ENCODE measurements around the gene EIF2B2. TPM values are rescaled to one million over a fixed set of nuclear protein-coding genes. Genes with fewer than 3 reads are reported as not detected.

Gene EIF2B2
- total and polyA plus RNA-seq, 10 of the 15 experiments (the other 5 are each of a cell fraction or from before 2014, with no cell fraction given), result 17.4 to 168 (median 65.5) TPM

DNA sequence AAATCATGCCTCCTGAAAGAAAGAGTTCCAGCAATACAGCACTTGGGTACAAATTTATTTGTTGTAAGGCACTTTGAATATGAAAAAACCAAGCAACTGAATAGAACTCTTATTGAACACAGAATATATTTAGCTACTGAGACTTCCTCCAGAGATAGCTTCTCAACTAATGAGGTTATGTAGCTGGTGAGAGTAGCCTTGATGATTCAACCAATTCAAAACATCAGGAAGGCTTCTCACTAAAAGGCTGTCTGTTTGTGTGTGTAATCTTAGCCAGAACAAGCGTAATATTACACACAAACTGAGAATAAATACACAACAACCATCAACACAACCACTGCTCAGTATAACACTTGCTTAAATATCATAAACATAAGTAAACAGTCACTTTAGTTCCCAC, 20.4 kb downstream of the EIF2B2 start:
- CTCF ChIA-PET, result interaction anchor here (0.8 to 2.8 kb wide), 6 partner anchors 10 to 162 kb away, joined by 3 to 15 read pairs (median 8); no protein-coding TSS in a partner anchor
- no peak for FAIRE-seq
- WGBS (ENCODE audit: insufficient coverage, insufficient replicate concordance, low lambda C conversion rate, missing lambda C conversion rate), result 94% methylated on average over 1 of the region's 1 CpG
- Histone ChIP-seq H3K9me3 (replicated peaks; ENCODE audit: control insufficient read depth, insufficient read depth, low read length) (no peaks in the 10 kb centered on the region), H3K79me2 (ENCODE audit: control insufficient read depth, insufficient read depth, low read length) (no peaks in the 10 kb centered on the region), H4K20me1 (ENCODE audit: control insufficient read depth, insufficient read depth) (no peaks in the 10 kb centered on the region), H3K4me2 (ENCODE audit: control insufficient read depth, insufficient read depth) (no peak overlapping the region), H3K36me3 (ENCODE audit: control insufficient read depth in 2 of 2, insufficient read depth in 2 of 2, low read length in 1 of 2) (peaks cover 1 to 13% of the 10 kb centered on the region in 2 experiments; a peak in 2 of 4 replicates), H2AFZ (ENCODE audit: control insufficient read depth, low read depth, low read length) (no peak overlapping the region), H3K27ac (ENCODE audit: control insufficient read depth, insufficient read depth) (no peak overlapping the region), H3K9ac (ENCODE audit: control insufficient read depth, insufficient read depth, low read length) (no peak overlapping the region), H3K4me3 (no peak overlapping the region), H3K4me1 (ENCODE audit: control insufficient read depth, insufficient read depth, low read length) (no peaks in the 10 kb centered on the region), H3K27me3 (replicated peaks in 1 of 2; ENCODE audit: control insufficient read depth in 2 of 2, insufficient read depth in 2 of 2, low read length in 1 of 2) (no peaks in the 10 kb centered on the region)
- in situ Hi-C loops (cut with MboI), result no loop called here
- POLR2A ChIA-PET, result interaction anchor here (1.5 kb wide), 1 partner anchor 9 kb away, joined by 4 read pairs; no protein-coding TSS in a partner anchor
- no peak for TF ChIP-seq EGR1 (IDR thresholded peaks at IDR 0.05; ENCODE audit: borderline replicate concordance in 1 of 2, low read depth in 2 of 2, low read length in 2 of 2)
- TF ChIP-seq, protein P1, sequence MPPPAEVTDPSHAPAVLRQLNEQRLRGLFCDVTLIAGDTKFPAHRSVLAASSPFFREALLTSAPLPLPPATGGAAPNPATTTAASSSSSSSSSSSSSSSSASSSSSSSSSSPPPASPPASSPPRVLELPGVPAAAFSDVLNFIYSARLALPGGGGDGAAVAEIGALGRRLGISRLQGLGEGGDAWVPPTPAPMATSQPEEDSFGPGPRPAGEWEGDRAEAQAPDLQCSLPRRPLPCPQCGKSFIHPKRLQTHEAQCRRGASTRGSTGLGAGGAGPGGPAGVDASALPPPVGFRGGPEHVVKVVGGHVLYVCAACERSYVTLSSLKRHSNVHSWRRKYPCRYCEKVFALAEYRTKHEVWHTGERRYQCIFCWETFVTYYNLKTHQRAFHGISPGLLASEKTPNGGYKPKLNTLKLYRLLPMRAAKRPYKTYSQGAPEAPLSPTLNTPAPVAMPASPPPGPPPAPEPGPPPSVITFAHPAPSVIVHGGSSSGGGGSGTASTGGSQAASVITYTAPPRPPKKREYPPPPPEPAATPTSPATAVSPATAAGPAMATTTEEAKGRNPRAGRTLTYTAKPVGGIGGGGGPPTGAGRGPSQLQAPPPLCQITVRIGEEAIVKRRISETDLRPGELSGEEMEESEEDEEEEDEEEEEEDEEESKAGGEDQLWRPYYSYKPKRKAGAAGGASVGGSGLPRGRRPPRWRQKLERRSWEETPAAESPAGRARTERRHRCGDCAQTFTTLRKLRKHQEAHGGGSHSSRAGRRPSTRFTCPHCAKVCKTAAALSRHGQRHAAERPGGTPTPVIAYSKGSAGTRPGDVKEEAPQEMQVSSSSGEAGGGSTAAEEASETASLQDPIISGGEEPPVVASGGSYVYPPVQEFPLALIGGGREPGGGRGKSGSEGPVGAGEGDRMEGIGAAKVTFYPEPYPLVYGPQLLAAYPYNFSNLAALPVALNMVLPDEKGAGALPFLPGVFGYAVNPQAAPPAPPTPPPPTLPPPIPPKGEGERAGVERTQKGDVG (CRISPR knock-in tag; IDR thresholded peaks at IDR 0.05), result no peak
- no peak for TF ChIP-seq FOXM1 (IDR thresholded peaks at IDR 0.05; ENCODE audit: low read depth, low read length)
- TF ChIP-seq BHLHE40 (IDR thresholded peaks at IDR 0.05; ENCODE audit: borderline replicate concordance in 1 of 2, low read depth in 2 of 2, low read length in 1 of 2), result no peak
- TF ChIP-seq, protein P2, sequence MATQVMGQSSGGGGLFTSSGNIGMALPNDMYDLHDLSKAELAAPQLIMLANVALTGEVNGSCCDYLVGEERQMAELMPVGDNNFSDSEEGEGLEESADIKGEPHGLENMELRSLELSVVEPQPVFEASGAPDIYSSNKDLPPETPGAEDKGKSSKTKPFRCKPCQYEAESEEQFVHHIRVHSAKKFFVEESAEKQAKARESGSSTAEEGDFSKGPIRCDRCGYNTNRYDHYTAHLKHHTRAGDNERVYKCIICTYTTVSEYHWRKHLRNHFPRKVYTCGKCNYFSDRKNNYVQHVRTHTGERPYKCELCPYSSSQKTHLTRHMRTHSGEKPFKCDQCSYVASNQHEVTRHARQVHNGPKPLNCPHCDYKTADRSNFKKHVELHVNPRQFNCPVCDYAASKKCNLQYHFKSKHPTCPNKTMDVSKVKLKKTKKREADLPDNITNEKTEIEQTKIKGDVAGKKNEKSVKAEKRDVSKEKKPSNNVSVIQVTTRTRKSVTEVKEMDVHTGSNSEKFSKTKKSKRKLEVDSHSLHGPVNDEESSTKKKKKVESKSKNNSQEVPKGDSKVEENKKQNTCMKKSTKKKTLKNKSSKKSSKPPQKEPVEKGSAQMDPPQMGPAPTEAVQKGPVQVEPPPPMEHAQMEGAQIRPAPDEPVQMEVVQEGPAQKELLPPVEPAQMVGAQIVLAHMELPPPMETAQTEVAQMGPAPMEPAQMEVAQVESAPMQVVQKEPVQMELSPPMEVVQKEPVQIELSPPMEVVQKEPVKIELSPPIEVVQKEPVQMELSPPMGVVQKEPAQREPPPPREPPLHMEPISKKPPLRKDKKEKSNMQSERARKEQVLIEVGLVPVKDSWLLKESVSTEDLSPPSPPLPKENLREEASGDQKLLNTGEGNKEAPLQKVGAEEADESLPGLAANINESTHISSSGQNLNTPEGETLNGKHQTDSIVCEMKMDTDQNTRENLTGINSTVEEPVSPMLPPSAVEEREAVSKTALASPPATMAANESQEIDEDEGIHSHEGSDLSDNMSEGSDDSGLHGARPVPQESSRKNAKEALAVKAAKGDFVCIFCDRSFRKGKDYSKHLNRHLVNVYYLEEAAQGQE (IDR thresholded peaks at IDR 0.05; ENCODE audit: low read depth, low read length), result no peak
- TF ChIP-seq FOXK2 (IDR thresholded peaks at IDR 0.05), result no peak
- no peak for TF ChIP-seq MEF2B (IDR thresholded peaks at IDR 0.05; ENCODE audit: partially characterized antibody, poor library complexity, severe bottlenecking)
- TF ChIP-seq SIN3A (IDR thresholded peaks at IDR 0.05; ENCODE audit: low read depth, low read length), result no peak
- no peak for TF ChIP-seq CEBPB (IDR thresholded peaks at IDR 0.05; ENCODE audit: borderline replicate concordance in 1 of 2, low read depth in 2 of 2, low read length in 2 of 2)
- no TSS peak for BruUV-seq (replicated peaks)
- no peak for DNase-seq (ENCODE audit: low read depth, low spot score)
- SMC1A ChIA-PET (ENCODE audit: uncharacterized antibody, unreplicated experiment), result interaction anchor here (1.0 to 2.5 kb wide), 5 partner anchors 10 to 40 kb away, joined by 3 to 13 read pairs (median 4); partner anchors contain the start of gene ACYP1
- RAD21 ChIA-PET (ENCODE audit: unreplicated experiment), result interaction anchor here (1.1 to 2.6 kb wide), 4 partner anchors 10 to 162 kb away, joined by 3 to 5 read pairs (median 4); no protein-coding TSS in a partner anchor
- intact Hi-C loops (cut with micrococcal nuclease; ENCODE audit: unreplicated experiment), result no loop called here
- no peak for ATAC-seq

Measured in GM12878 (cell line).